Nephron (organoid): ENCODE results near the gene SALL4.
"Not testable (repeated sequence)": the region's sequence is repeated elsewhere in the genome, so short reads cannot be mapped to it uniquely, and the experiment has no call there.

Source experiments
- H3K27ac Mint-ChIP-seq, 3 experiments: 2 replicates each; pipeline ENCODE4 v1.8.0; 2020; ENCODE audit warnings: mixed read lengths in 3 of 3, mild to moderate bottlenecking in 2 of 3, moderate library complexity in 1 of 3
- H3K27me3 Mint-ChIP-seq: 2 replicates; pipeline ENCODE4 v1.8.0; 2021; ENCODE audit warnings: low read depth, mild to moderate bottlenecking, moderate library complexity, mixed read lengths
- H3K36me3 Mint-ChIP-seq: 2 replicates; pipeline ENCODE4 v1.8.0; 2020; ENCODE audit warnings: low read depth, mixed read lengths
- H3K4me1 Mint-ChIP-seq: 2 replicates; pipeline ENCODE4 v1.8.0; 2020; ENCODE audit warnings: mixed read lengths
- H3K4me3 Mint-ChIP-seq, 3 experiments: 2 replicates each; pipeline ENCODE4 v1.8.0; 2020; ENCODE audit warnings: mild to moderate bottlenecking in 3 of 3, mixed read lengths in 3 of 3, moderate library complexity in 2 of 3
- H3K9me3 Mint-ChIP-seq: 2 replicates; pipeline ENCODE4 v1.8.0; 2020; ENCODE audit warnings: mixed read lengths
- TF ChIP-seq, protein P1 (sequence below), 3 experiments: fragments of 200-600 bp; sonication (generic); IDR thresholded peaks; one replicate each; pipeline ENCODE4 v1.5.0; 2021; ENCODE audit warnings: antibody characterized with exemption in 3 of 3; ENCODE audit not compliant: unreplicated experiment in 3 of 3

SALL4 gene

GRCh38 chr20:51758978-51759544 lies 43.3 kb downstream of the SALL4 start:
- H3K27me3 Mint-ChIP-seq = no peaks in the 10 kb centered on the region

DNA sequence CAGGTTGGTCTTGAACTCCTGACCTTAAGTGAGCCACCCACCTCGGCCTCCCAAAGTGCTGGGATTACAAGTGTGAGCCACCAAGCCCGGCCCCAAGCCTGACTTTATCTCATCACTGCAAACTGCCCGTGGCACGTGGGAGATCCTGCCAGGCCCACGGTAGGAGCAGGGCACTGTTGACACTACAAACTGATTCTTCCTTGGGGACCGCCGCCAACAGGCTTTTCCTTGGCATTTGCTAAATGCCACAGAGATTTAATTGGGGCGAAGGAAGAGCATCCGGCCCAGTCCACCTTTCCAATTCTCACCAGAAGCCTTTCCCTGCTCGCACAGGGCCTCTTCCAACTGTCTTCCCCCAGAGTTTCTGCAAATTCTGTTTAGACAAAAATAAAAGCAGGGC lies 45.1 kb downstream of the SALL4 start:
- no peak overlapping the region for H3K27ac Mint-ChIP-seq

More at GRCh38 chr20:51758978-51759544, 43.3 kb downstream of the SALL4 start:
- Mint-ChIP-seq H3K4me1 (no peaks in the 10 kb centered on the region), H3K4me3 (no peak overlapping the region), H3K27ac (no peak overlapping the region), H3K36me3 (peaks cover 23% of the 10 kb centered on the region), H3K9me3 (peaks cover 8% of the 10 kb centered on the region)
- TF ChIP-seq, protein P1, sequence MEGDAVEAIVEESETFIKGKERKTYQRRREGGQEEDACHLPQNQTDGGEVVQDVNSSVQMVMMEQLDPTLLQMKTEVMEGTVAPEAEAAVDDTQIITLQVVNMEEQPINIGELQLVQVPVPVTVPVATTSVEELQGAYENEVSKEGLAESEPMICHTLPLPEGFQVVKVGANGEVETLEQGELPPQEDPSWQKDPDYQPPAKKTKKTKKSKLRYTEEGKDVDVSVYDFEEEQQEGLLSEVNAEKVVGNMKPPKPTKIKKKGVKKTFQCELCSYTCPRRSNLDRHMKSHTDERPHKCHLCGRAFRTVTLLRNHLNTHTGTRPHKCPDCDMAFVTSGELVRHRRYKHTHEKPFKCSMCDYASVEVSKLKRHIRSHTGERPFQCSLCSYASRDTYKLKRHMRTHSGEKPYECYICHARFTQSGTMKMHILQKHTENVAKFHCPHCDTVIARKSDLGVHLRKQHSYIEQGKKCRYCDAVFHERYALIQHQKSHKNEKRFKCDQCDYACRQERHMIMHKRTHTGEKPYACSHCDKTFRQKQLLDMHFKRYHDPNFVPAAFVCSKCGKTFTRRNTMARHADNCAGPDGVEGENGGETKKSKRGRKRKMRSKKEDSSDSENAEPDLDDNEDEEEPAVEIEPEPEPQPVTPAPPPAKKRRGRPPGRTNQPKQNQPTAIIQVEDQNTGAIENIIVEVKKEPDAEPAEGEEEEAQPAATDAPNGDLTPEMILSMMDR (IDR thresholded peaks at IDR 0.05; ENCODE audit: unreplicated experiment in 3 of 3) = no peak

DNA sequence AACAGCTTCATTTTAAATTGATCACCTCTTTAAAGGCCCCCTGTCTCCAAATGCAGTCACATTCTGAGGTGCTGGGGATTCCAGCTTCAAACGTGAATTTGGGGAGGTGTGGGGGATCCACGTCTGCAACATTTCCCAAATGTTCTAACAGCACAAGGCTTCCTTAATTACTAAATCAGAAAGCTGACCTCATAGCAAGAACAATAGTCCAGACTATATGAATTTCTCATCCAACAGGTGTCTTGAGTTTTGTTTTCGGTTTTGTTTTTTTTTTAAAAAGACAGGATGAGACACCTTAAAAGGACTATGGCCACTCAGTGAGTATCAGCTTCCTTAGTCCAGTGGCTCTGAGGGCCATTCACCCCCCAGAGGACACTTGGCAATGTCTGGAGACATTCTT lies 45.7 kb downstream of the SALL4 start:
- Mint-ChIP-seq H3K4me1 (peaks cover 10% of the 10 kb centered on the region), H3K27me3 (no peaks in the 10 kb centered on the region), H3K27ac (no peak overlapping the region), H3K4me3 (no peak overlapping the region), H3K36me3 (peaks cover 24% of the 10 kb centered on the region), H3K9me3 (peaks cover 6% of the 10 kb centered on the region)
- TF ChIP-seq, protein P1 (IDR thresholded peaks at IDR 0.05; ENCODE audit: unreplicated experiment in 3 of 3) = no peak

More for the DNA sequence above, 45.1 kb downstream of the SALL4 start:
- Mint-ChIP-seq H3K27me3 (no peaks in the 10 kb centered on the region), H3K4me3 (no peak overlapping the region), H3K4me1 (peaks cover 6% of the 10 kb centered on the region), H3K36me3 (peaks cover 27% of the 10 kb centered on the region), H3K9me3 (peaks cover 8% of the 10 kb centered on the region)
- TF ChIP-seq, protein P1 (IDR thresholded peaks at IDR 0.05; ENCODE audit: unreplicated experiment in 3 of 3) = no peak

DNA sequence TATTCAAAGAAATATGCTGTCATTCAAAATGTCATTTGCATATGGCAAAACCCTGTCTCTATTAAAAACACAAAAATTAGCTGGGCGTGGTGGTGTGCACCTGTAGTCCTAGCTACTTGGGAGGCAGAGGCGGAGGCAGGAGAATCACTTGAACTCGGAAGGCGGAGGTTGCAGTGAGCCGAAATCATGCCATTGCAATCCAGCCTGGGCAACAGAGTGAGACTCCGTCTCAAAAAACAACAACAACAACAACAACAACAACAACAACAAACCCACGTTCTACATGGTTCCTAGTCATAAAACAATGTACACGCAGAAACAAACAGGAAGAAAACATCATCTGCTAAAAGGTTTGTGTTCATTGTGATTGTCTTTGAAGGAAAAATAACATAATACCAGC lies 49.1 kb downstream of the SALL4 start:
- H3K9me3 Mint-ChIP-seq, H3K4me3 Mint-ChIP-seq, H3K36me3 Mint-ChIP-seq, H3K27ac Mint-ChIP-seq, H3K27me3 Mint-ChIP-seq: not testable (repeated sequence)
- peaks cover 20% of the 10 kb centered on the region for H3K4me1 Mint-ChIP-seq

DNA sequence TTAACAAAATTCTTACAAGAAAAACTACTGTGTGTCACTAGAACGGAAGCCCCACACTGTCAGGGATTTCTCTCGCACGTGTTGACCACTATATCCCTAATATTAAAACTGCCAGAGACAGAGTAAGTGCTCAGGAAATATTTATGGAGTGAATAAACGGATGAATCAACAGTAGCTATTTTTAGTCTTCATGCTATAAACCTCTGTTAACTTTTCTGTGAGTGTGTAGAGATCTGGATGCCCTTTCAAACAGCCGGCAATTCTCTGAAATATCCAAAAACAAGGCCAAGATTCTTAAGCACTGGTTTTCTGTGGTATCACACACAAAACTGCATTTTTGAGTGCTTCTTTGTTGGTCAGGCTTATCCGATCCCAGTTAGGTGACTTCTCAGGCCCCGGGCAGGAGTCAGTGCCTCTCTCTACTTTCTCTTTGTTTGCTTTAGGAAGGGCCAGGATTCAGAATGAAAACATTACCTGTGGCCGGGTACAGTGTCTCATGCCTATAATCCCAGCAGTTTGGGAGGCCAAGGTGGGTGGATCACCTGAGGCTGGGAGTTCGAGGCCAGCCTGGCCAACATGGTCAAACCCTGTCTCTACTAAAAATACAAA lies 49.9 kb downstream of the SALL4 start:
- Mint-ChIP-seq H3K36me3 (peaks cover 8% of the 10 kb centered on the region), H3K27ac (peak overlapping the region; percentile 23 to 61 (median 39)), H3K4me3 (no peak overlapping the region), H3K4me1 (peaks cover 24% of the 10 kb centered on the region), H3K27me3 (no peaks in the 10 kb centered on the region), H3K9me3 (no peaks in the 10 kb centered on the region)
- TF ChIP-seq, protein P1 (IDR thresholded peaks at IDR 0.05; ENCODE audit: unreplicated experiment in 3 of 3) = no peak

GRCh38 chr20:51750770-51751388 lies 51.4 kb downstream of the SALL4 start:
- no peak overlapping the region for H3K27ac Mint-ChIP-seq
- no peaks in the 10 kb centered on the region for H3K9me3 Mint-ChIP-seq
- TF ChIP-seq, protein P1 (IDR thresholded peaks at IDR 0.05; ENCODE audit: unreplicated experiment in 3 of 3) = no peak
- no peaks in the 10 kb centered on the region for H3K27me3 Mint-ChIP-seq
- peaks cover 24% of the 10 kb centered on the region for H3K4me1 Mint-ChIP-seq
- no peak overlapping the region for H3K4me3 Mint-ChIP-seq
- peaks cover 6% of the 10 kb centered on the region for H3K36me3 Mint-ChIP-seq
